H4 (cell line): ENCODE measurements around the gene ADORA2B. TPM values are rescaled to one million over a fixed set of nuclear protein-coding genes. Genes with fewer than 3 reads are reported as not detected.
"Not testable (repeated sequence)": the region's sequence is repeated elsewhere in the genome, so short reads cannot be mapped to it uniquely, and the experiment has no call there.

ENCODE experiments used
- DNase-seq: peaks from one replicate; pipeline ENCODE4 v3.0.0-alpha.2; 2015; ENCODE audit warnings: low spot score
- total RNA-seq: library from RNA; depleted of rRNA; stranded (reverse); fragments of >200 nt; shearing (Covaris generic); gene quantifications from 2 replicates; pipeline ENCODE4 v1.2.3, GENCODE V29; 2014

Gene ADORA2B
- total RNA-seq, 1 experiment from 2014 or later = 29.3 TPM

GRCh38 chr17:15922586-15922985 is 22.3 kb upstream of the ADORA2B start:
- DNase-seq = no peak

DNA sequence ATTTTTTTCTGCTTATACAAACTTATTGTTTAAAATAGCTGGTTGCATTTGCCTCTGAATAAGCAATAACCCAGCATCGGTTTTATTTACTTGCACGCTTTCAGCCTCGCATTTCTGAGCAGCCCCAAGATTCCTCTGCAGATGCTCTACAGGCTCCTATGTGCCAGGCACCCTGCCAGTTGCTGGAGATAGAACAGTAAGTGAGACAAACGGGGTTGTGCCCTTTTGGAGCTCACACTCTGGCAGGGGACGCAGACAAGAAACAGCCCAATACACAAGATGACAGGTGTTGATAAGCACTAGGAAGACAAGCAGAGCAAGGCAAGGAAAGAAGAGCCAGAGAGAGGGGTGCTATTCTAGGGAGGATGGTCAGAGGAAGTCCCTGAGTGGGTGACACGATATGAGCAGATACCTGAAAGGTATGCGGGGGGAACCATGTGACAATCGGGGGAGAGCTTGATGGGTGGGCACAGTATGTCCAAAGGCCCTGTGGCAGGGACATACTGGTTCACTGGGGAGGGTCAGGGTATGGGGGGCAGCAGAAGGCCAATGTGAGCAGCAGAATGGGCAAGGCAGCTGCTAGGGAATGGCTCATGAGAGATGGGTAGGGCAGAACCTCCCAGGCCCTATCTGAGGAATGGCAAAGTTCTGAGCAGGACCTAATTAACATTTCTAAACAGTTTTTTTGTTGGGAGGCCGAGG is 18.7 kb upstream of the ADORA2B start:
- no peak for DNase-seq

- no peak for DNase-seq
Observed at GRCh38 chr17:15928286-15928785, 16.6 kb upstream of the ADORA2B start.

DNA sequence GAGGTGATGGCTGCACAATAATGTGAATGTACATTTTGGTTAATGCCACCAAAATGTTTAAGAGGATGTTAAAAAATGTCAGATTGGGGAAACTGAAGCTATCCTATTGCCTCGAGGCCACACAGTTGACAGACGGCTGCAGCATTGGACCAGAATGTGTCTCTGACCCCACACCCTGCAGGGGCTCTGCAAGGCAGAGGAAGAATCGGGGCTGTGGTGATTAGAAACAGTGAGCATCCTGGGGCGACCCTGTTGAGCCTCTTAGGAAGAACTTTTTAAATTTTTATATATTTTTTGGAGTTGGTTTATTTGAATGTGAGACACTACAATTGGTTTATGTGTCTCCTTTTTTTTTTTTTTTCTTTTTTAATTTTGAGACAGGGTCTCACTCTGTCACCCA is 15.0 kb upstream of the ADORA2B start:
- no peak for DNase-seq

GRCh38 chr17:15930426-15930825 is 14.5 kb upstream of the ADORA2B start:
- no peak for DNase-seq

DNA sequence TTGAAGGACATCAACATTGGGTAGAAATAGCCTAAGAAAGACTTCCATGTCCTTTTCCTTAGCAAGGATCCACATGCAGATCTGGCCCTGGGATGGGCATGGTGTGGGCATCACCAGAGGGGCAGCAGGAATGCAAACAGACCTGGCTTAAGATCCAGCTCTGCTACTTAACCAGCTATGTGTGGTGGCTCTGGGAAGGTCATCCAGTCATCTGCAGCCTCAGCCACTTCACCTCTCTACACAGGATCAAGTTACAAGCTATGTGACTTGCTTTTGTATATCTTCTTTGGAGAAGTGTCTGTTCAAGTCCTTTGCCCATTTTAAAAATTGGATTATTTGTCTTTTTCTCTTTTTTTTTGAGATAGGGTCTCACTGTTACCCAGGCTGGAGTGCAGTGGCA is 13.5 kb upstream of the ADORA2B start:
- no peak for DNase-seq

GRCh38 chr17:15934866-15935265 is 10.1 kb upstream of the ADORA2B start:
- no peak for DNase-seq

DNA sequence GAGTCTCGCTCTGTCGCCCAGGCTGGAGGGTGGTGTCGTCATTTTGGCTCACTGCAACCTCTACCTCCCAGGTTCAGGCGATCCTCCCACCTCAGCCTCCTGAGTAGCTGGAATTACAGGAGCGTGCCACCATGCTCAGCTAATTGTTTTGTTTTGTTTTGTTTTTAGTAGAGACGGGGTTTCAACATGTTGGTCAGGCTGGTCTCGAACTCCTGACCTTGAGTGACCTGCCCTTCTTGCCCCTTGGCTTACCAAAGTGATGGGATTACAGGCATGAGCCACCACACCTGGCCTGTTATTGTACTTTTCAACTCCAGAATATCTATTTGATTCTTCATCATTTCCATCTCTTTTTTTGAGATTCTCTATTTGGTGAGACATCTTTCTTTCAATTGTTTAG is 9.0 kb upstream of the ADORA2B start:
- DNase-seq = no peak

- not testable (repeated sequence) for DNase-seq
Observed at GRCh38 chr17:15936481-15936880, 8.4 kb upstream of the ADORA2B start.

DNA sequence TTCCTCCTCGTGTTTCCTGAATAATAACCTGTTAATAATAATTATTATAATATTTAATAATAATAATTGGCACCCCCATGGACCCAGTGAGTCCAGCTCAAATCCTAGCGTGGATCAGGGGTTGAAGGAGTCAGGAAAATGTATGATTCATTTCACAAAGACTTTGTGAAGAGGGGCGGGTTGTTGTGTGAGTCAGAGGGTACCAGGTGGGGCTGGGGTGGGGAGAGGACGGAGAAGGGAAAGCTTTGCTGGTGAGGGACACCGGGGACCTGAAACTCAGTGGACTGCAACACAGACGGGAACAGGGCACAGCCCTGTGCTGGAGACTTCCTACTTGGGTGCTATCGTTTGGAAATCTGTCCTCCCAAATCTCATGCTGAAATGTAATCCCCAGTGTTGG is 3.1 kb upstream of the ADORA2B start:
- DNase-seq = no peak

DNA sequence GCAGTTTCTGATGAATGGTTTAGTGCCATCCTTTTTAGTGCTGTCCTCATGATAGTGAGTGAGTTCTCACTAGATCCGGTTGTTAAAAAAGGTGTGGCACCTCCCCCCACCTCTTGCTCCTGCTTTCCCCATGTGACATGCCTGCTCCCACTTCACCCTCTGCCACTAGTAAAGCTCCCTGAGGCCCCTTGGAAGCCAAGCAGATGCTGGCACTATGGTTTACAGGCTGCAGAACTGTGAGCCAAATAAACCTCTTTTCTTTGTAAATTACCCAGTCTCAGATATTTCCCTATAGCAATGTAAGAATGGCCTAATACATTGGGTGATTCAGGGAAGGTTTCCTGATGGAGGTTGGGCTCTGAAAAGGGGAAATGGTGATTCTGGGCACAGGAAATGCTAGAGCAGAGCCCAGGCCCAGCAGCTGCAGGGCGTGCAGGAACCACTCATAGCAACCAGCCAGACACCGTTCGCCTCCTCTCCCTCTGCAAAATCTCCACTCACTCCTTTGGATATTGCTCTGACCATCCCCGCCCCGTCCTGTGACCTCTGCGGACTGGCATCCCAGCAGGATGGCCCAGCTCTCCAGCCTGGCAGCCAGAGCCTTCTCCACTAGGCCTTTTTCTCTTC is 2.6 kb upstream of the ADORA2B start:
- no peak for DNase-seq

- no peak for DNase-seq
Observed at GRCh38 chr17:15943971-15944758, 765 bp upstream of the ADORA2B start.

DNA sequence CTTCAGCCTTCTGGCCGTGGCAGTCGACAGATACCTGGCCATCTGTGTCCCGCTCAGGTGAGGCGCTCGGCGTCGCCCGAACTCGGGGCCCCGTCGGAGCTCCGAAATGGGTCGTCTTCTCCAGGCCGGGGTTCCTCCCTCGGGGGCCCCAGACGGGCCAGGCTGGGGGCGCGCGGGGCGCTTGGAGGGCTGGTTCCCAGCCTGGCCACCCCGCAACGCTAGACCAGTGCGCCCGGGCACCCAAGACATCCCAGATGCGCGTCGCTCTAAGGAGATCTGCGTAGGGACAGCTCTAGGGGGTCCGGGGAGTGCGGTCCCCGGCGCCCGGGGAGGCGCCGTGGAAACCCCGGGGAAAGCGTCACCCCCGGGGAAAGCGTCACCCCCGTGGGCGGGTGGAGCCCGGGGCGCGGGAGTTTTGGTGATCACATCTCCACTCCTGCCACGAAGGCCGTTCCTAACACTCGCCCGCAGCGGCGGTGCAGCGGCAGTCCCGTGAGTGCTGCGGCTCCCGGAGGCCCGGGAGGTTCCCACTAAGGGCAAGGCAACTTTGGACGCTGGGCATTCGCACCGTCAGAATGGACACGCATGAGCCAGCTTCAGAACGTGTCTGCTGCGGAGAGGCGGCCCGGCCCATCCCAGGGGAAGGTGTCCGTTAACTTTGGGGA is 729 bp downstream of the ADORA2B start:
- peak; percentile 1 for DNase-seq

GRCh38 chr17:15946611-15947120 is 1.7 kb downstream of the ADORA2B start:
- peak; percentile 57 for DNase-seq

DNA sequence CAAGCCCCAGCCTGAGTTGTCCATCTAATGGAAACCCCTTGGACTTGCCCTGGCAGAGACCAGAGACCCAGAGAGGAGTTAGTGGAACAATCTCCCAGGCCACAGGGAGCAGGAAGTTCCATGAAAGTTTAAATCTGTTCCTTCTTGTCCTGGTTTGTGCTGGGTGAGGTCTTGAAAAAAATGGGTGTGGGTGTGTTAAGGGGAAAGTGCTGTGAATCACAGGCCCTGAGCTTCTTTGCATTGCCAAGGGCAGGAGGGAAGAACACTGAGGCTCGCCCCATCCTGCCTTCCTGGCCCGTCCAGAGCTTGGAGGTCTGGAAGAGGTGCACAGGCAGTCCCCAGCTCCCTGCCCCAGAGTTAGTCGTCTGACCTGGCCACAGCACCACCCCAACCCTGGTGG is 2.3 kb downstream of the ADORA2B start:
- no peak for DNase-seq

GRCh38 chr17:15947976-15948752 is 3.2 kb downstream of the ADORA2B start:
- no peak for DNase-seq

- no peak for DNase-seq
Observed at GRCh38 chr17:15951368-15952047, 6.6 kb downstream of the ADORA2B start.

DNA sequence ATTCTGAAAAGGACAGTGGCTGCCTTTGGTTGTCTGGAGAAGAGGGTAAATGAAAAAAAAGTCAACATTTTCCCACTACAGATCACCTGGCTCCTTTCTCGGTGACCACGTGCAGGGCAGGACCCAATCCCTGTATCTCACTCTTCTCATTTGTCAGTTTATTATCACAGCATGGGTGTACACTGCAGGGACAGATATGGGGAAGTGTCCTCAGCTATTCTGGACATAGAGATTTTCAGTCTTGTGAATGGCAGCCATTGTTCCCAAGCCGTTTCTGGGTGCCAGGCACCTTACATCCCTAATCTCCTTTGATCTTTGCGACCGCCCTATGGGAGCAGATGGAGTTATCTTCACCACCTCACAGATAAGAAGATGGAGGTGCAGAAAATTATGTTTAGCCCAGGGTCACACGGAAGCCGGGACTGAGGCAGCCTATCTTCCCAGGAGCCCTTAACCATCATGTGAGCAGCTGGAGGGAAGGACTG is 7.2 kb downstream of the ADORA2B start:
- no peak for DNase-seq

DNA sequence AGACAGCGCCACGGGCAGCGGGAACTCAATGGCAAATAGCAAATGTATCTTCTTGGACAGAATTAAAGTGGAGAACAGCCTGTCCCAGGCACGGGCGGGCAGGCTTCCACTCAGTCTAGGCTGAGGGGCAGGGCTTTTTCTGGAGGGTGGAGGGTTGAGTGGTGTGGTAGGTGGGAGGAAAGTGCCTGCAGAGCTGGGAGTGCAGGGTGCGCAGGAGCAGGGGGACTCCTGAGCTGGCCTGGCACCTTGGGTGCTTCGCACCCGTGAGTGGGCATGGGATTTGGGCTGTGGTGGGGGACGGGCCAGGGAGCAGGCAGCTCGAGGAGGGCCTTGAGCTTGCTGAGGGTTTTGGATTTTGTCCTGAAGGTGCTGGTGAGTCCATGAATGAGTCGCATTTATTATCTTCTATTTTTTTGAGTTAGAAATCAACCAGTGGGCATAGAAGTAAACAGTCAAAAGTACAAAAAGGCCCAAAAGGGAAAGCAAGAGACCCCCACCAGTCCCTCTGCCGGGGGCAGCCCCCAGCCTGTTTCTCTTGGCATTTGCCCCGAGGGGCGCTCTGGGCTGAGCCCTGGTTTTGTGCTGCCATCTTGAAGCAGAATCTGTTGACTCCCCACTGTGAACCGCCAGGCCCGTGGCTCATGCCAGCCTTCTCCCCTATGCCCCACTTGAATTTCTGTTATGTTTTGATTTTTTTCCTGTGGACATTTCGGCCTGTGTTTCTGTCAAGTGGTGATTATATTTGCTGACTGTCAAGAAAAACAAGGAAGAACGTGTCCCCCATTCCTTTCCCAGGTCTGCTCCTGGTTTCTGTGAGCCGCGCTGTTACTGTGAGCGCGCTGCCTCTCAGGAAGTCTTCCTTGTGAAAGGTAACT is 8.2 kb downstream of the ADORA2B start:
- DNase-seq = no peak
